Activated effector memory CD4-positive, alpha-beta T cell treated with anti-CD3 and anti-CD28 coated beads, Interleukin-2, amount 50 U/mL, for 16 hours (primary cell): ENCODE measurements around the gene GOLGA8T.
"Not testable (repeated sequence)": the region's sequence is repeated elsewhere in the genome, so short reads cannot be mapped to it uniquely, and the experiment has no call there.

ENCODE experiments used
- DNase-seq: peaks from one replicate; pipeline ENCODE4 v3.0.0-alpha.2; 2020

The GOLGA8T gene, protein sequence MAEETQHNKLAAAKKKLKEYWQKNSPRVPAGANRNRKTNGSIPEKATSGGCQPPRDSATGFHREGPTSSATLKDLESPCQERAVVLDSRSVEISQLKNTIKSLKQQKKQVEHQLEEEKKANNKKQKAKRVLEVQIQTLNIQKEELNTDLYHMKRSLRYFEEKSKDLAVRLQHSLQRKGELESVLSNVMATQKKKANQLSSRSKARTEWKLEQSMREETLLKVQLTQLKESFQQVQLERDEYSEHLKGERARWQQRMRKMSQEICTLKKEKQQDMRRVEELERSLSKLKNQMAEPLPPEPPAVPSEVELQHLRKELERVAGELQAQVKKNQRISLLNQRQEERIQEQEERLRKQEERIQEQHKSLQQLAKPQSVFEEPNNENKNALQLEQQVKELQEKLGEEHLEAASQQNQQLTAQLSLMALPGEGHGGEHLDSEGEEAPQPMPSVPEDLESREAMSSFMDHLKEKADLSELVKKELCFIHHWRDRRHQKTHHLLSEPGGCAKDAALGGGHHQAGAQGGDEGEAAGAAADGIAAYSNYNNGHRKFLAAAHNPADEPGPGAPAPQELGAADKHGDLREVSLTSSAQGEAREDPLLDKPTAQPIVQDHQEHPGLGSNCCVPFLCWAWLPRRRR

DNA sequence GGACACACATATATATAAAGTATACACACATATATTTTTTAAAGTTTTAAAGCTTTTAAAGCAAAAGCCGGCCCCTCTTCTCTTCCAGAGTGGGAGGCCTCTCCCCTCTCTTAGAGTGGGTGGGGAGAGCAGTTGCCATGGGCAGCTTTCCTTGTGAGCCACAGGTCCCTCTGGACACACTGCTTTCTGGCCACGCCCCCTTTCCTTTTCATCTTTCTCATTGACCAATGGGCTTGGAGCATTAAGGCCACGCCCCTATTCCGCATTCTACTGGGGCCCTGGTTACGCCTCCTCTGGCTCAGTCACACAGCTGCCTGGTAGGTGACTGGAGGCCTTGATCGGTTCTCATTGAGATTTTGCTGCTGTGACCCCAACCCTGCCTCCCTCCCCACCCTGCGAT lies at the start of gene GOLGA8T:
Gene GOLGA8T, plus strand, starts transcription at position 301 of the 400 bp plus-strand sequence. Its CDS starts 98 bp downstream, at position 399.
- not testable (repeated sequence) for DNase-seq

DNA sequence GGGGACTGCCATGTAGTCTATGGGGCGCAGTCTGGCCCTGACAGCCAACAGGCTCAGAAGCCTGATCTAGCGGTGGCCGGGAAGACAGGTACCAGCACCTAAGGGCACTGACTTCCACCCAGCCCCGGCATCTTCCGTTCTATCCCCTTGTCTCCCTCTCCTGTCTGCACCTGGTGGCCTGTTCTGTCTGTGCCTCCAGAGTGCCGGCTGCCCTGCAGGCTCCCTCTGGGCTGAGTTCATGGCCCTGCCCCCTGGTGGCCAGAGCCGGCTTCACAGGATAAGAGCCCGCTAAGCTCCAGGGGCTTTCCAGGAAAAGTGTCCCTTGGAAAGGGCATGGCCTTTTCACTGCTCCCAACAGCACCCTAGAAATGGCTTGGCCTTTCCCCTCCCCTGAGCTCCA lies 37.0 kb upstream of the GOLGA8T start:
- not testable (repeated sequence) for DNase-seq

DNA sequence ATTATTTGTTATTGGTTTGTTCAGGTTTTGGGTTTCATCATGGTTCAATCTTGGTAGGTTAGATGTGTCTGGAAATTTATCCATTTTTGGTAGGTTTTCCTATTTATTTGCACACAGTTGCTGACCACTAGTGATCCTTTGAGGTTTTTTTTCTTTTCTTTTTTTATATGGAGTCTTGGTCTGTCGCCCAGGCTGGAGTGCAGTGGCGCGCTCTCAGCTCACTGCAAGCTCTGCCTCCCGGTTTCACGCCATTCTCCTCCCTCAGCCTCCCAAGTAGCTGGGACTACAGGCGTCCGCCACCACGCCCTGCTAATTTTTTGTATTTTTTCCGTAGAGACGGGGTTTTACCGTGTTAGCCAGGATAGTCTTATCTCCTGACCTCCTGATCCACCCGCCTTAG lies 32.0 kb upstream of the GOLGA8T start:
- not testable (repeated sequence) for DNase-seq

DNA sequence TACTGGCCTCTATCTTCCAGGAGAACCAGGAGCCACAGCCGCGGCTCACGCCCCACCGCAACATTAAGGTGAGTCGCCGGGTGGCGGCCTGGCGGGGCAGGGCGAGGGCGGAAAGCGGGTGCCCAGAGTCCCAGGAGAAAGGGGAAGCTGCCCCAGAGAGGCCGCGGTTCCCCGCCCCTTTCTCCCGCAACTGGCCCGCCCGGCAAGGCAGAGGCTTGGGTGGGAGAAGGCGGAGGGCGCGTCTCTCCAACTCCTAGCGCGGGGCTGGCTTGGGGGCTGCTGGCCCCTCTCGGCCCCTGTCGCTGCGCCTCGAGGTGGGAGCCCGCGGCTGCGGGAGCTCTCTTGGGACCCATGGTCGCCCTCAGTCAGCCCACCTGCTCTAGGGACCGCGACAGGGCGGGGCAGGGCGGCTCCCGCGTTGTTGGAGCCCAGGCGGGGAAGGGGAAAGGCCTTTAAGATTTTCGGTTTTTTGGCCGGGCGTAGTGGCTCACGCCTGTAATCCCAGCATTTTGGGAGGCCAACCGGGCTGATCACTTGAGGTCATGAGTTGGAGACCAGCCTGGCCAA lies 30.8 kb upstream of the GOLGA8T start:
- DNase-seq: not testable (repeated sequence)

DNA sequence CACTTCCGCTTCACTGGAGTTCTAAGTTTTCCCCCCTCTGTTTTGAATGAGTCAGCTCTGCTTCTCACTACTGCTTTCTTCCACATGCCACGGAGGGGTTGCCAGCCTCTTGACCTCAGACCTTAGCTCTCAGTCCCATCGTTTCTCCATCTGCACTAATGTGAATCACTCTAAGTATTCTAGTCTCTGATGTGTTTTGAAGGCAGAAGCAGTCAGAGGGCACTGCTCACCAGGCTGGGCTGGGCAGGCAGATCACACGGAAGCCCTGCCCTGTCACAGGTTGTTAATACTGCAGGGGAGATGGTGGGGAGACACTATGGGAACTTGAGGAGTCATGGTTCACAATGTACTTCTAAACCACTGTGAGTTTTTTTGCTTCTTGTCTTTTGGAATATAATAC lies 24.3 kb upstream of the GOLGA8T start:
- not testable (repeated sequence) for DNase-seq

DNA sequence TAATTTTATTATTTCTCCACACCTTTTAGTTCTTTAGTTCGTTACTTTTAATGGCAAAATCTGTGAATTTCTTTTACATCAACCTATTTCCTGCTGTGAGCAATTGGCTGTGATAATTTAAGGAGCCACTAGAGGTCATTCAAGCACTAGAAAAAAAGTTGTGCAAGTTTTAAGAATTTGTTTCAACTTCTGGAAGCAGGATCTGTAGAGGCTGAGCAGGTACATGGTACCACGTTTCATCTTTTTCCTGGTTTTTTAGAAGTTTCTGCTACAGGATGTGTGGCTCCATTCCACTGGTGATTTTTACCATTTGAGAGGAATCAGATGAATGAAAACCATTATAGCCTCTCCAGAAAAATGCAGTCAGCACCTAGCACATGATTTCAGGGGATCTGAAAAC lies 4.8 kb upstream of the GOLGA8T start:
- DNase-seq: not testable (repeated sequence)

DNA sequence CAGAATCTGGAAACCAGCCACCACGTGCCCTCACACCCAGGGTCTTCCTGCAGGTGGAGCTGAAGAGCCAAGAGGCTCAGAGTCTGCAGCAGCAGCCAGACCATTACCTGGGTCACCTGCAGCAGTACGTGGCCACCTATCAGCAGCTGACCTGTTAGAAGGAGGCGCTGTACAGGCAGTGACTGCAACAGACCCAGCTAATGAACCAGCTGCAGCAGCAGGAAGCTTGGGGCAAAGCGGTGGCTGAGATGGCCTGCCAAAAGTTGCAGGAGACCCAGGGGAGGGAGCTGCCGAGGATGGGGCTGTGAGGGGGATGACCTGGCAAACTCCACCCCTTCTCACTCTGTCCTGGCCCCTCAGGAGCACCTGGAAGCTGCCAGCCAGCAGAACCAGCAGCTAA lies 8.4 kb downstream of the GOLGA8T start:
- not testable (repeated sequence) for DNase-seq

DNA sequence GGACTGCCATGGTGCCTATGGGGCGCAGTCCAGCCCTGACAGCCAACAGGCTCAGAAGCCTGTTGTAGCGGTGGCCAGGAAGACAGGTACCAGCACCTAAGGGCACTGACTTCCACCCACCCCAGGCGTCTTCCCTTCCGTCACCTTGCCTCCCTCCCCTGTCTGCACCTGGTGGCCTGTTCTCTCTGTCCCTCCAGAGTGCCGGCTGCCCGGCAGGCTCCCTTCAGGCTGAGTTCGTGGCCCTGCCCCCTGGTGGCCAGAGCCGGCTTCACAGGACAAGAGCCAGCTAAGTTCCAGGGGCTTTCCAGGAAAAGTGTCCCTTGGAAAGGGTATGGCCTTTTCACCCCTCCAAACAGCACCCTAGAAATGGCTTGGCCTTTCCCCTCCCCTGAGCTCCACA lies 15.0 kb downstream of the GOLGA8T start:
- not testable (repeated sequence) for DNase-seq

DNA sequence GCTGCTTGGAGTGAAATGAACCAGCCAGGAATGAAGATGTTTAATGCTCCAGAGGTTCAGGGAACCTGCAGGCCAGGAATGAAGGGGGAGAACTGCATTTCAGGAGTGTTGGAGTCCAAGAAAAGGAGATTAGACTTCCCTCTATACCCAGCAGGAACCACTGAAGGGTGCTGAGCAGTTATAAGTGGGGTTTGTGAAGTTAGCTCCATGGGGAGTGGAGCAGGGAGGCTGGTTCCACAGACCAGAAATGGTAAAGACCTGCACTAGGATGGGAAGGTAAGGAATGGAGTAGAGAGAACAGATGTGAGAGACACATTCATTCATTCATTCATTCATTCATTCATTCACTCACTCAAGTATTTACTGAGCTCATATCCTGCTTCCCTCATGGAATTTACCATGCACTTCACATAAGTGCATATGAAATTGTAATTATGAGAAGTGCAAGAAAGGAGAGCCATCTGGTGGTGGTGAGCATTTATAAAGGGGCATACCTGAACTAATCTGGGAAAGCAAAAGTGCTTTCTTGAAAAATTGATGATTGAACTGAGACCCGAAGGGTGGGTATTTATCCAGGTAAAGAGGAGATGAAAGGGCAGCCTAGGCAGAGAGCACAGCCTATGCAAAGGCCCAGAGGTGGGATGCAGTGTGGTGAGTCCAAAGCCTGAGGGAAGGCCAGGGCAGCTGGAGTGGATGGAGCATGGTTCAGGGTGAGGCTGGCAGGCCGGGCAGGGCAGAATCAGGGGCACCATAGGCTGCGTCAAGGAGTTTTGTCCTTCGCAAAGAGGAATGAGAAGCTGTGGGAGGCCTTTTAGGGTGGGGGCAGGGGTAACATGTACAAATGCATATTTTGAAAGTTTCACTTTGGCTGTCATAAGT lies 27.9 kb downstream of the GOLGA8T start:
- DNase-seq: not testable (repeated sequence)

DNA sequence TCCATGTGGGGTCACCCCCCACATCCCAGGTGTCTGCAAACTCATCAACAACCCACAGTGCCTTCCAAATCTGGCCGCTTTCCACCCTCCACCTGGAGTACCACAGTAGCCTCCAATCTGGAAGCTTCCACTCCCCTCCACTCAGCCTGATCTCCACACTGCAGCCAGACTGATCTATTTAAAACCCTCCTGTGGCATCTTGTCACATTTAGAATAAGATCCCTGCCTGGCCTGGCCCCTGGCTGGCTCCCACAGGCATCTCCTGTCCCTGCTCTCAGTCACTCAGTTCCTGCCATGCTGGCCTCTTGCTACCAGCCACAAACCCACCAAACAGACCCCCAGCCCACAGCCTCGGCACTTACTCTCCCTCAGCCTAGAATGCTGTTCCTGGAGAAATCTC lies 28.9 kb downstream of the GOLGA8T start:
- DNase-seq: not testable (repeated sequence)

DNA sequence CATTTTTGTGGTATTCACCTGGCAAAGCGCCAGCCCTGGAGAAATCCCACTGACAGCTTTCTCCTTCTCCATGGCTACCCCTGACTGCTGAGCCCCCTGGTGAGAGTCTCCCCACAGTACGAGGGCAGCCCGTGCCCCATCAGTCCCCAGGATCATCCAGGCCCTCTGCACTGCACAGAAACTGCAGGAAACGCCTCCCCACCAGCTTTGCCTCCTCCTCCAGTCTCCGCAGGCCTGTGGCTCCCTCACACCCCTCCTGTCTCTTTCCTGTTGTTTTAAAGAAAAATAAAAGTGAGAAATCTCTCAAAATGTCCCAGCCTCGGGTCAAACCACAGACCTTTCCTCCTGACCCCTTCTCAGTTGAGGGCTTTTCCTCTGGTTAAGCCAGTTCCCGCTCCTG lies 29.4 kb downstream of the GOLGA8T start:
- not testable (repeated sequence) for DNase-seq

DNA sequence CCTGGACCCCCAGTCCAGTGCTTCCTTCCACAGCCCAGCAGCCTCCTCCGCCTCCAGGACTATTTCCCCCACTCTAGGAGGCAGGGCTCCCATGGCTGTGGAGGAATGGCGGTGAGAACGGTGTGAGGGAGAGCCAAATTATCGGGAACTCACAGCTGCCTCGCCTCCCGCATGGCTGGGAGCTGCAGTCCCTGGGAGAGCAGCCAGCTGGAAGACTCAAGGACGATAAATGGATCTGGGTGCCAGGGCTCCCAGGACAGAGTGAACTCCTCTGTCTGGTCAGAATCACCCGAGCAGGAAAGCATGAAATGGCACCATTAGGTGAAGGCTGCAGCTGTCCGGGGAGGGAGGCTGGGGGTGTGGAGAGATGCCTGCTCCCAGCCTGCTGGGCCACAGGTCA lies 32.6 kb downstream of the GOLGA8T start:
- DNase-seq: not testable (repeated sequence)

DNA sequence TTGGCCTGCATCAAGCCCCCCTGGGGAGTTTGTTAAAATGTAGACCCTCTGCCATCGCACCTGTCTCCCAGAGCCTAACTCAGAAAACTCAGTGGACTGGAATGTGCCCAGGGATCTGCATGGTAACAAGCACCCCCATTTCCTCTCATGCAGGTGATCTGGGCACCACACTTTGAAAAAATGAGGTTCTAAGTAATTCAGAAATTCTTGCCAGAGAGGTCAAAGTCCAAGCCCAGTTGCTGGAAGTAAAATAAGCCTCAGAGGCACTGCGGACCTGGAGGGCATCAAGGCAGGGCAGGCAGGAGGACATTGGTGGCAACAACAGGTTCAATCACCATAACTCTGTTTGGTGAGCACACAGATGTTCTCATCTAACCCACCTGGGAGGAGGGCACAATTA lies 33.0 kb downstream of the GOLGA8T start:
- not testable (repeated sequence) for DNase-seq

DNA sequence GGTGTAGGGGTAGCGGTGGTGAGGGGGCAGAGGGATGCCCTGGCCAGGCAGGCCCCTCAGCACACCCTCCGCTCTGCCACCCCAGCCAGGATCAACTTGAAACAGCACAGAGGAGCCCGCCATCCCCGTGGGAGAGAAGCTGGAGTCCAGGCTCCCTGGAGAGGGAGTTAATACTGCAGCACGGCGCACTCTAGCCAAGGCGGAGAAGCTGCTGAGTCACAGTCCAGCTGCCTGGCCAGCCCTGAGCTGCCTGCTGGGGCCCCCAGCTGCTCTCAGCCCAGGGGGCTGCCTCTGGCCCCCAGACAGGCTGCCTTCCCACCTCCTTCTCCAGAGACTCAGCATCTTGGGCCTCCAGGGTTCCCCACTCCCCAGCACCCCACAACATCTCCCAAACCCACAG lies 36.6 kb downstream of the GOLGA8T start:
- DNase-seq: not testable (repeated sequence)

DNA sequence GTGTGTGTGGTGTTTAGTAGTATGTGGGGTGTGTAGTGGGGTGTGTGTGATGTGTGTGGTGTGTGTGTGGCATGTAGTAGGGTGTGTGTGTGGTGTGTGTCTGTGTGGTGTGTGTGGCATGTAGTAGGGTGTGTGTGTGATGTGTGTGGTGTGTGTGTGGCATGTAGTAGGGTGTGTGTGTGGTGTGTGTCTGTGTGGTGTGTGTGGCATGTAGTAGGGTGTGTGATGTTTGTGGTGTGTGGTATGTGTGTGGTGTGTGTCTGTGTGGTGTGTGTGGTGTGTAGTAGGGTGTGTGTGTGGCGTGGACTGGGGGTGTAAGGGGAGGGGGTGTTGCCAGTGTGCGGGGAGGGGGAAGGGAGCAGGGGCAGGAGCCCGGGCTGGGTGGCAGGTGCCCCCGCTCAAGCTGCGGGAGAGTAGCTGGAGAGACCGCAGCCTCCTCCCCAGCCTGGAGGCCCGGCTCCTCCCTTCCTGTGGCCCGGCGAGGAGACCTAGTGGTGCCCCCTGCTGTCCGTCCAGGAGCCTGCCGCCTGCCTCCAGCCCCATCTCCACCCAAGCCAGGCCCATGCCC lies 38.3 kb downstream of the GOLGA8T start:
- peak; percentile 84 for DNase-seq

DNA sequence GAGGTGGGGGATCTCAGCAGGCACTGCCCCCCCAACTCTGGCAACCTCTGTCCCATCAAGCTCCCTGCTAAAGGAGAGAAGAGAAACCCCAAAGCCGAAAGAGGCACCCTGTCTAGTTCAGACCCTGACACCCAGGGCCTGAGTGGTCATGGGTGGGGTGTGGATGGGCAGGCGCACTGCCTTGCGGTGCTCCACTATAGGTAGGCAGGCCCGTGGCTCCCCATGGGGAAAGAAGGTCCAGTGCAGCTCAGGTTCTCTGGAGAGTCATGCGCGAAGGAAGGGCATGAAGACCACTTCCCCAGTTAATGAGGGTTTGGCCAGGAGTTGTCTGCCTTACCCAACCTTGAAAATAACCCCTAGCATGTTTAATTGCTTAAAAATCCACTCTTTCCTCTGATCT lies 40.4 kb downstream of the GOLGA8T start:
- DNase-seq: not testable (repeated sequence)

DNA sequence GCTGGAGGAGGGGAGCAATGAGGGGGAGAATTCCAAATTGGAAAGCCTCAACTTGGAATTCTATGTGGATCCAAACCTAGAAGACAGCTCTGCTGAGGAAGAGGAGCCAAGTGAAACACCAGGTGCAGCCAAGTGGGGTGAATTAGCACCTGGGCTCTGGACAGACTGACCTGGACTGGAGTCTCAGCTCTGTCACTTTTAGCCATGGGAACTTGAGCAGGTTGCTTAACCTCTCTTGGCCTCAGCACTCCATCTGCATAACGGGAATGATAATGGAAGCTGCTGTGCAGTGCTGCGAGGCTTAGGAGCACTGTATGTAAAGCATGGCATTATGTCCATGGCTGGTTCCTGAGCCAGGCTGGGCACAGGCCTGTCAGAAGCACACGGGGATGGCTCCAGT lies 41.8 kb downstream of the GOLGA8T start:
- not testable (repeated sequence) for DNase-seq

DNA sequence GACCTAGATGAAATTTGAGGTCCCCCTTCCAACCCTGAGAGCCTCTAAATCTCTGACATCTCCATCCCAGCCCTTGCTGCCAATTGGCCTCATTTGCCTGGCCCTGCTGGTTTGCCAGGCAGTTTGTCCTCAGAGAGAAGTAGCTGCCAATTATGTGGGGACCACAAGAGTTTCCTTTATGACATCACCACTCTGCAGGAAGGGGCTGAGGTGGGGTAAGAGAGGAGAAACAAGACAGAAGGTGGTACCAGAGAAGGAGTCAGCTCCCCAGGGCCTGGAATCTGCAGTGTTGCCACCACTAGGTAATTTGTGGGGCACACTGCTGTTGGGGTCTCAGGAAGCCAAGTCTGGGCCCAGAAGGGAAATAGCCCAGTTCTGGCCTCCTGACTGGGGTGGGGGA lies 45.0 kb downstream of the GOLGA8T start:
- not testable (repeated sequence) for DNase-seq

DNA sequence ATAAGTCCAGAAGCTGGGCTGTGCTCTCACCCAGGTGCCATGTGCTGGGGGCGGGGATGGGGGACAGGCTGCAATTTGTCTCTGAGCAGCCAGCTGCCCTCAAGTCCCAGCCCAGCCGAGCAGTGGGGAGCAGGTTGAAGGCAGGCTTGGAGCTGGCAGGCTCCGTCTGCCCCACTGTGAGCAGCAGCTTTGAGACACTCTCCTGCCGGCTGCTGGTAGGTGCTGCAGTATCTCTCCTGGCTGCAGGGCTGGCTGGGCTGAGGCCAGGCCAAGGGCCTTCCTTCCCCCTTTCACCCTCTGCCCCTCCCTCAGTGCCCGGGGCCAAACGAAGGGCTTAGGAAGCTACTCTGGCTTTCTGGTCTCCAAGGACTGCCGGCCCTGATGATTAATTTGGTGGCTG lies 50.6 kb downstream of the GOLGA8T start:
- not testable (repeated sequence) for DNase-seq

DNA sequence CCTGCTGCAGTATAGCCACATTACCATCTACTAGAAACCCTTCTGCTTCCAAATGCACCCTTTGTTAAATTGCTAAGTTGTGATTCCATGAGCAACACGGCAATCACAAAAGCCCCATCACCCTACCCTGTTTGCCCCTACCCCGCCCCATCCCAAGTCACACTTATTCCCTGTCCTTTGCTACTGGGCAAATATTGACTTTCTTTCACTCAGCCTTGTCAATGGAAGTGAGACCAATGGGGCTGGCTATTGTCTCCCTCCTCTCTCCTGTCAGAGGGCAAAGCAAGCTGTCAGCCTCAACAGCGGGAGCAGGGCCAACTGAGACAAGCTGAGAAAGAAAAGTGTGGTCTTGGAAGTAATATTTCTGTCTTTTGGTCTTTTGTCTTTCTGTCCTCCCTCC lies 52.6 kb downstream of the GOLGA8T start:
- not testable (repeated sequence) for DNase-seq

DNA sequence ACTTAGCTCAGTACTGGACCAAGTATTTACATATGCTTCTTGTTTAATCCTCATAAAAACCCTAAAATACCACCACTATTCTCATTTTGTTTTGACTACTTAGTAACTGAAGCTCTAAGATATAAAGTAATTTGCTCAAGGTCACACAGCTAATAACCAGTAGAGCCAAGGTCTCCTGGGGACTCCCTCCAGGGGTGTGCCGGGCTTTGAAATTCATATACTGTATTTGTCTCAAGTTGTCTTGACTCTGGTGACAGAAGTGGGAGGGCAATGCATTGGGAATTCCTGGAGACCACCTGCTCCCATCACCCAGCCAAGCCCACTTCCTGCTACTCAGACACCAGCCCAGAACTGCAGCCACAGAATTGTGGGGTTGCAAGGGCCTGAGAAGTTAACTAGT lies 54.9 kb downstream of the GOLGA8T start:
- DNase-seq: not testable (repeated sequence)

DNA sequence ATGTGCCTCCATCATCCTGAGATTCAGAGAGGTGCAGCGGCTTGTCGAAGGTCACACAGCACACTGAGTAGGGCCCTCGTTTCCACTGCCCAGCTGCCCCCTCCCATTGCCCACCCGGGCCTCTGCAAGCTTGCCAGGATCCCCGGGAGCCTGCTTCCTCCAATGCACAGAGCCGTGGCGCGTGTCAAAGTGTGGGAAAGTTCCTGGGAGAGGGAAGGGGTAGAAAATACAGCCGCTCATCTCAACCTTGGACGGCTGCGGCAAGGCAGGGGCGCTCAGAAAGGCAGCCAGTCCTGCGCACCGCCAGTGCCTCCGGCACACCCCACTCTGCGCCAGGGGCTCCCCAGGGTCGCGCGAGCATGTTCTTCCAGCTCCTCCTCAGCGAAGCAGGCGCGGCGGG lies 56.3 kb downstream of the GOLGA8T start:
- DNase-seq: not testable (repeated sequence)
